WTC11 (cell line): Measurements from ENCODE around the gene CSN3.
"Not testable (repeated sequence)": the region's sequence is repeated elsewhere in the genome, so short reads cannot be mapped to it uniquely, and the experiment has no call there.

Experiments used
- AFF4 ChIP-seq: sonication (generic); formaldehyde crosslinking; IDR thresholded peaks from 2 replicates; pipeline ENCODE4 v1.8.1; 2023; ENCODE audit warnings: mild to moderate bottlenecking, missing genetic modification reagents, borderline replicate concordance
- HMGXB4 ChIP-seq: sonication (generic); formaldehyde crosslinking; IDR thresholded peaks from 2 replicates; pipeline ENCODE4 v1.8.1; 2023; ENCODE audit warnings: mild to moderate bottlenecking, moderate library complexity, missing genetic modification reagents
- SP1 ChIP-seq: sonication (generic); formaldehyde crosslinking; conservative IDR thresholded peaks from 2 replicates; pipeline ENCODE4 v1.8.1; 2022; ENCODE audit warnings: missing genetic modification reagents
- TCF7 ChIP-seq: sonication (generic); formaldehyde crosslinking; IDR thresholded peaks from 2 replicates; pipeline ENCODE4 v1.8.0; 2022; ENCODE audit warnings: mild to moderate bottlenecking, low read depth, missing genetic modification reagents, moderate library complexity
- TP53 ChIP-seq: sonication (generic); formaldehyde crosslinking; IDR thresholded peaks from 2 replicates; pipeline ENCODE4 v1.8.1; 2023; ENCODE audit warnings: mild to moderate bottlenecking, missing genetic modification reagents
- ZBTB21 ChIP-seq: sonication (generic); formaldehyde crosslinking; IDR thresholded peaks from 2 replicates; pipeline ENCODE4 v1.8.1; 2023; ENCODE audit warnings: mild to moderate bottlenecking, missing genetic modification reagents, borderline replicate concordance
- ZNF512 ChIP-seq: sonication (generic); formaldehyde crosslinking; IDR thresholded peaks from 2 replicates; pipeline ENCODE4 v1.8.1; 2022; ENCODE audit warnings: missing genetic modification reagents, borderline replicate concordance
- TF ChIP-seq, protein P1 (sequence below): fragments of 200-600 bp; IDR thresholded peaks from 2 replicates; pipeline ENCODE4 v1.8.0; 2022; ENCODE audit warnings: antibody characterized with exemption
- TF ChIP-seq, protein P2 (sequence below): sonication (generic); formaldehyde crosslinking; IDR thresholded peaks from 2 replicates; pipeline ENCODE4 v1.8.1; 2023; ENCODE audit warnings: mild to moderate bottlenecking, missing genetic modification reagents, moderate library complexity
- TF ChIP-seq, protein P3 (sequence below): sonication (generic); formaldehyde crosslinking; IDR thresholded peaks from 2 replicates; pipeline ENCODE4 v1.8.0; 2022; ENCODE audit warnings: mild to moderate bottlenecking, missing genetic modification reagents
- TF ChIP-seq, protein P4 (sequence below): sonication (generic); formaldehyde crosslinking; conservative IDR thresholded peaks from 2 replicates; pipeline ENCODE4 v1.8.1; 2022; ENCODE audit warnings: mild to moderate bottlenecking, missing genetic modification reagents
- TF ChIP-seq, protein P5 (sequence below): fragments of 250-450 bp; sonication (Bioruptor Pico); conservative IDR thresholded peaks from 2 replicates; pipeline ENCODE4 v1.9.0; 2021; ENCODE audit warnings: mild to moderate bottlenecking

GRCh38 chr4:70221389-70221788, 21.0 kb upstream of the CSN3 start:
- TF ChIP-seq, protein P1, sequence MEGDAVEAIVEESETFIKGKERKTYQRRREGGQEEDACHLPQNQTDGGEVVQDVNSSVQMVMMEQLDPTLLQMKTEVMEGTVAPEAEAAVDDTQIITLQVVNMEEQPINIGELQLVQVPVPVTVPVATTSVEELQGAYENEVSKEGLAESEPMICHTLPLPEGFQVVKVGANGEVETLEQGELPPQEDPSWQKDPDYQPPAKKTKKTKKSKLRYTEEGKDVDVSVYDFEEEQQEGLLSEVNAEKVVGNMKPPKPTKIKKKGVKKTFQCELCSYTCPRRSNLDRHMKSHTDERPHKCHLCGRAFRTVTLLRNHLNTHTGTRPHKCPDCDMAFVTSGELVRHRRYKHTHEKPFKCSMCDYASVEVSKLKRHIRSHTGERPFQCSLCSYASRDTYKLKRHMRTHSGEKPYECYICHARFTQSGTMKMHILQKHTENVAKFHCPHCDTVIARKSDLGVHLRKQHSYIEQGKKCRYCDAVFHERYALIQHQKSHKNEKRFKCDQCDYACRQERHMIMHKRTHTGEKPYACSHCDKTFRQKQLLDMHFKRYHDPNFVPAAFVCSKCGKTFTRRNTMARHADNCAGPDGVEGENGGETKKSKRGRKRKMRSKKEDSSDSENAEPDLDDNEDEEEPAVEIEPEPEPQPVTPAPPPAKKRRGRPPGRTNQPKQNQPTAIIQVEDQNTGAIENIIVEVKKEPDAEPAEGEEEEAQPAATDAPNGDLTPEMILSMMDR, result not testable (repeated sequence)
- TF ChIP-seq, protein P2, sequence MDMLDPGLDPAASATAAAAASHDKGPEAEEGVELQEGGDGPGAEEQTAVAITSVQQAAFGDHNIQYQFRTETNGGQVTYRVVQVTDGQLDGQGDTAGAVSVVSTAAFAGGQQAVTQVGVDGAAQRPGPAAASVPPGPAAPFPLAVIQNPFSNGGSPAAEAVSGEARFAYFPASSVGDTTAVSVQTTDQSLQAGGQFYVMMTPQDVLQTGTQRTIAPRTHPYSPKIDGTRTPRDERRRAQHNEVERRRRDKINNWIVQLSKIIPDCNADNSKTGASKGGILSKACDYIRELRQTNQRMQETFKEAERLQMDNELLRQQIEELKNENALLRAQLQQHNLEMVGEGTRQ, result not testable (repeated sequence)
- TF ChIP-seq, protein P3, sequence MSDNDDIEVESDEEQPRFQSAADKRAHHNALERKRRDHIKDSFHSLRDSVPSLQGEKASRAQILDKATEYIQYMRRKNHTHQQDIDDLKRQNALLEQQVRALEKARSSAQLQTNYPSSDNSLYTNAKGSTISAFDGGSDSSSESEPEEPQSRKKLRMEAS (CRISPR knock-in tag), result not testable (repeated sequence)
- not testable (repeated sequence) for TF ChIP-seq SP1 (CRISPR knock-in tag); HMGXB4 (CRISPR knock-in tag); TCF7 (CRISPR knock-in tag); ZBTB21; AFF4 (CRISPR knock-in tag); ZNF512 (CRISPR knock-in tag); TP53 (CRISPR knock-in tag)
- TF ChIP-seq, protein P4, sequence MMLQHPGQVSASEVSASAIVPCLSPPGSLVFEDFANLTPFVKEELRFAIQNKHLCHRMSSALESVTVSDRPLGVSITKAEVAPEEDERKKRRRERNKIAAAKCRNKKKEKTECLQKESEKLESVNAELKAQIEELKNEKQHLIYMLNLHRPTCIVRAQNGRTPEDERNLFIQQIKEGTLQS (CRISPR knock-in tag), result not testable (repeated sequence)
- TF ChIP-seq, protein P5, sequence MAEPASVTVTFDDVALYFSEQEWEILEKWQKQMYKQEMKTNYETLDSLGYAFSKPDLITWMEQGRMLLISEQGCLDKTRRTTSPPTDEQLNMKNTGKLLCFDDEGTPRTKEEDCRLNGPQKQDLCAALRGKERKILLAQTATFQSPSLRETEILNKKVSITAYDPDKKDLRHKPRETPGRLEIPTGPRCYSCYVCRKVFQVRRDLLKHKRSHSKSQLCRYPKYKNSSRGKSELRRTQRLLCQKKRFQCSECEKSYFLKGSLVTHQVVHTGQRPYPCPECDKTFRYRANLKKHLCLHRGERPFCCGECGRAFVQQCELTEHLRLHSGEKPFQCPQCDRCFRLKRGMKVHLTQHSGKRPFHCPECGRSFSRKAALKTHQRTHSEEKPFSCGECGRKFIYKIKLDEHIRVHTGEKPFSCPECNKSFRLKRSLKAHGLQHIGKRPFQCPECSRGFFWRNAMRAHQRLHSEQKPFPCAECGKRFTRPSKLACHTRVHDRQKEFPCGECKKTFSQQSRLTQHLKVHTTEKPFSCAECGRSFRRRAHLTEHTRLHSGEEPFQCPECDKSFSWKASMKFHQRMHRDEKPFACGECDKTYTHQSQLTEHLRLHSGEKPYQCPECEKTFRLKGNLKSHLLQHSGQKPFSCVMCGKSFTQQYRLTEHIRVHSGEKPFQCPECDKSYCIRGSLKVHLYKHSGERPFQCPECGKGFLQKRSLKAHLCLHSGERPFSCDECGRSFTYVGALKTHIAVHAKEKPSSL, result not testable (repeated sequence)
